IMR-90 (cell line): ENCODE results near the gene WDR89. TPM values are rescaled to one million over a fixed set of nuclear protein-coding genes. Genes with fewer than 3 reads are reported as not detected.

ENCODE experiments used
- ATAC-seq: fragments of 200-7000 bp; cut with Tn5 transposase; 2 replicates; pipeline ENCODE4 v1.9.1; 2020; ENCODE audit warnings: low read depth, mild to moderate bottlenecking, moderate library complexity
- BruUV-seq: library from RNA; stranded (reverse); fragments of 400-500 nt; replicated peaks from 2 replicates; lab custom pipeline; 2021; lab: Mats Ljungman, UMichigan
- CTCF ChIA-PET: fragments of 300-600 bp; formaldehyde crosslinking; extraction: SDS; loops from one replicate; lab custom pipeline; 2021; ENCODE audit warnings: antibody characterized with exemption; lab: Yijun Ruan, JAX
- POLR2A ChIA-PET: fragments of 300-600 bp; sonication (Branson Sonifier 250); formaldehyde crosslinking; loops from one replicate; lab custom pipeline; 2022; ENCODE audit warnings: antibody characterized with exemption; ENCODE audit not compliant: unreplicated experiment; lab: Charles Lee
- DNase-seq: peaks from one replicate; pipeline ENCODE4 v3.0.0; 2013
- H2AFZ ChIP-seq: replicated peaks from 2 replicates; pipeline ENCODE3; 2013; ENCODE audit warnings: low read length, mild to moderate bottlenecking; ENCODE audit not compliant: poor library complexity
- H2AK5ac ChIP-seq: 2 replicates; pipeline ENCODE4 v1.6.1; 2013; ENCODE audit warnings: low read depth, low read length, inconsistent platforms
- H2AK9ac ChIP-seq: replicated peaks from 2 replicates; pipeline ENCODE3; 2013; ENCODE audit warnings: mild to moderate bottlenecking, low read depth, low read length, moderate library complexity; ENCODE audit not compliant: poor library complexity
- H2BK120ac ChIP-seq: 2 replicates; pipeline ENCODE4 v1.6.1; 2013; ENCODE audit warnings: low read depth, low read length, inconsistent platforms
- H2BK15ac ChIP-seq: 3 replicates; pipeline ENCODE4 v1.6.1; 2013; ENCODE audit warnings: low read depth, low read length, inconsistent platforms
- H2BK20ac ChIP-seq: 2 replicates; pipeline ENCODE4 v1.6.1; 2013; ENCODE audit warnings: low read depth, mild to moderate bottlenecking, inconsistent platforms, low read length, moderate library complexity
- H2BK5ac ChIP-seq: 2 replicates; pipeline ENCODE4 v1.6.1; 2013; ENCODE audit warnings: mild to moderate bottlenecking, low read depth, low read length, inconsistent platforms; ENCODE audit not compliant: poor library complexity, severe bottlenecking
- H3K14ac ChIP-seq: replicated peaks from 2 replicates; pipeline ENCODE4 v1.6.1; 2013; ENCODE audit warnings: low read depth, low read length, inconsistent platforms
- H3K18ac ChIP-seq: 2 replicates; pipeline ENCODE4 v1.6.1; 2013; ENCODE audit warnings: low read depth, low read length, control low read depth
- H3K23ac ChIP-seq: 2 replicates; pipeline ENCODE4 v1.6.1; 2013; ENCODE audit warnings: low read depth, low read length, inconsistent platforms
- H3K27ac ChIP-seq: 2 replicates; pipeline ENCODE4 v1.5.1; 2013; ENCODE audit warnings: mild to moderate bottlenecking, control low read depth, low read length; ENCODE audit not compliant: insufficient read depth
- H3K27me3 ChIP-seq: 2 replicates; pipeline ENCODE4 v1.6.1; 2013; ENCODE audit warnings: low read length; ENCODE audit not compliant: control insufficient read depth, insufficient read depth
- H3K36me3 ChIP-seq: 2 replicates; pipeline ENCODE4 v1.6.1; 2013; ENCODE audit warnings: low read length, mixed read lengths; ENCODE audit not compliant: control insufficient read depth, insufficient read depth
- H3K4ac ChIP-seq: 2 replicates; pipeline ENCODE4 v1.6.1; 2013; ENCODE audit warnings: low read depth, low read length, inconsistent platforms
- H3K4me1 ChIP-seq: 2 replicates; pipeline ENCODE4 v1.6.1; 2013; ENCODE audit warnings: low read length, mixed read lengths; ENCODE audit not compliant: control insufficient read depth, insufficient read depth
- H3K4me2 ChIP-seq: 2 replicates; pipeline ENCODE4 v1.6.1; 2013; ENCODE audit warnings: low read depth, mild to moderate bottlenecking, control low read depth, low read length, moderate library complexity
- H3K4me3 ChIP-seq: 2 replicates; pipeline ENCODE4 v1.5.1; 2013; ENCODE audit warnings: low read depth, mild to moderate bottlenecking, control low read depth, low read length, moderate library complexity; ENCODE audit not compliant: insufficient read depth
- H3K56ac ChIP-seq: 2 replicates; pipeline ENCODE4 v1.6.1; 2013; ENCODE audit warnings: low read length, inconsistent platforms; ENCODE audit not compliant: insufficient read depth; ENCODE audit errors: extremely low read depth
- H3K79me1 ChIP-seq, 2 experiments: 2 replicates each; pipeline ENCODE4 v1.6.1; 2013; ENCODE audit warnings: low read length in 2 of 2, inconsistent platforms in 1 of 2, low read depth in 1 of 2
- H3K9ac ChIP-seq: 2 replicates; pipeline ENCODE4 v1.6.1; 2013; ENCODE audit warnings: low read depth, low read length, control low read depth
- H3K9me1 ChIP-seq: 2 replicates; pipeline ENCODE4 v1.6.1; 2013; ENCODE audit warnings: low read length, inconsistent platforms; ENCODE audit not compliant: insufficient read depth
- H3K9me3 ChIP-seq: 2 replicates; pipeline ENCODE4 v1.6.1; 2013; ENCODE audit warnings: low read length; ENCODE audit not compliant: control insufficient read depth, insufficient read depth
- H4K20me1 ChIP-seq: 2 replicates; pipeline ENCODE4 v1.6.1; 2013; ENCODE audit warnings: low read length, inconsistent platforms; ENCODE audit not compliant: insufficient read depth
- H4K5ac ChIP-seq: 2 replicates; pipeline ENCODE4 v1.6.1; 2013; ENCODE audit warnings: mild to moderate bottlenecking, low read depth, low read length, control low read depth
- H4K8ac ChIP-seq, 2 experiments: 2 replicates each; pipeline ENCODE4 v1.6.1; 2013; ENCODE audit warnings: low read depth in 2 of 2, low read length in 2 of 2, control low read depth in 1 of 2, inconsistent platforms in 1 of 2
- H4K91ac ChIP-seq: 2 replicates; pipeline ENCODE4 v1.6.1; 2013; ENCODE audit warnings: low read depth, low read length, inconsistent platforms; ENCODE audit not compliant: insufficient read depth
- CHD1 ChIP-seq: IDR thresholded peaks from 2 replicates; pipeline ENCODE4 v1.6.1; 2012; ENCODE audit warnings: low read depth, low read length, improper control_type of control experiment
- CTCF ChIP-seq: conservative IDR thresholded peaks from 2 replicates; pipeline ENCODE4 v1.5.1; 2012; ENCODE audit warnings: mild to moderate bottlenecking, low read depth, low read length, improper control_type of control experiment
- FOS ChIP-seq: fragments of 150-350 bp; IDR thresholded peaks from 2 replicates; pipeline ENCODE4 v1.6.1; 2016; ENCODE audit warnings: low read depth, low read length
- MAFK ChIP-seq: IDR thresholded peaks from 2 replicates; pipeline ENCODE4 v1.6.1; 2012; ENCODE audit warnings: low read depth, low read length, improper control_type of control experiment
- MXI1 ChIP-seq: IDR thresholded peaks from 2 replicates; pipeline ENCODE4 v1.6.1; 2012; ENCODE audit warnings: low read depth, mild to moderate bottlenecking, low read length, moderate library complexity, borderline replicate concordance
- NFE2L2 ChIP-seq: fragments of 150-350 bp; IDR thresholded peaks from 2 replicates; pipeline ENCODE4 v1.6.1; 2016; ENCODE audit warnings: low read depth, mild to moderate bottlenecking, low read length
- POLR2A ChIP-seq: IDR thresholded peaks from 2 replicates; pipeline ENCODE4 v1.6.1; 2012; ENCODE audit warnings: mild to moderate bottlenecking, low read depth, low read length
- RAD21 ChIP-seq: IDR thresholded peaks from 2 replicates; pipeline ENCODE4 v1.6.1; 2012; ENCODE audit warnings: low read length, improper control_type of control experiment
- RCOR1 ChIP-seq: IDR thresholded peaks from 2 replicates; pipeline ENCODE4 v1.6.1; 2012; ENCODE audit warnings: mild to moderate bottlenecking, low read length, improper control_type of control experiment; ENCODE audit not compliant: insufficient replicate concordance
- RFX5 ChIP-seq: IDR thresholded peaks from 2 replicates; pipeline ENCODE4 v1.8.0; 2012; ENCODE audit warnings: low read depth, mild to moderate bottlenecking, low read length, moderate library complexity
- SMC3 ChIP-seq: fragments of 150-350 bp; IDR thresholded peaks from 2 replicates; pipeline ENCODE4 v1.6.1; 2016; ENCODE audit warnings: low read depth, mild to moderate bottlenecking, antibody characterized with exemption, low read length, moderate library complexity
- USF2 ChIP-seq: fragments of 150-350 bp; IDR thresholded peaks from 2 replicates; pipeline ENCODE4 v1.6.1; 2017; ENCODE audit warnings: mild to moderate bottlenecking, antibody characterized with exemption, low read length, low read depth
- WGBS, 2 experiments: methylation state at CpG; one replicate each; pipeline versions ENCODE4 v1.1.5 to v1.1.7; 2013; ENCODE audit warnings: missing lambda C conversion rate in 2 of 2; ENCODE audit not compliant: insufficient read length in 1 of 2; ENCODE audit errors: extremely low coverage in 2 of 2; 5-methylcytosine and 5-hydroxymethylcytosine counted together
- dilution Hi-C: fragments of 300-500 bp; cut with HindIII; formaldehyde crosslinking; loops from one replicate; pipeline ENCODE4 v1.14.3; 2018; ENCODE audit warnings: low sequenced_read_pairs; ENCODE audit not compliant: unreplicated experiment
- in situ Hi-C: fragments of 300-500 bp; cut with MboI; formaldehyde crosslinking; loops from 3 replicates; pipeline ENCODE4 v1.14.3; 2019; ENCODE audit warnings: low sequenced_read_pairs, inconsistent platforms, mixed read lengths
- intact Hi-C: fragments of 100-400 bp; cut with micrococcal nuclease; formaldehyde crosslinking; loops from 2 replicates; pipeline ENCODE4 v1.10.0; 2022
- polyA plus RNA-seq, 3 experiments: library from polyadenylated mRNA; depleted of rRNA; stranded (reverse); fragments of >200 nt; gene quantifications; 2 replicates each; pipeline ENCODE4 v1.2.3, GENCODE V29; 2012; ENCODE audit warnings: low replicate concordance in 1 of 3
- total RNA-seq: library from RNA; depleted of rRNA; stranded (reverse); fragments of >200 nt; gene quantifications from 2 replicates; pipeline ENCODE4 v1.2.3, GENCODE V29; 2012

Gene WDR89
- total and polyA plus RNA-seq, 2 of the 4 experiments (the other 2 are of a cell fraction): 4.3 to 10.2 TPM

- dilution Hi-C loops: no loop called here
- H2AFZ ChIP-seq: no peak overlapping the region
- WGBS, 2 experiments: 93% methylated on average over 2 of the region's 6 CpGs; no CpG with 5 or more reads in 1 of the 2 experiments
- H3K14ac ChIP-seq: peak overlapping the region; percentile 6; the same call in 1 of the 2 replicates
- CTCF ChIA-PET: interaction anchor here (0.7 kb wide), 1 partner anchor 227 kb away, joined by 4 read pairs; no protein-coding TSS in a partner anchor
- H2BK15ac ChIP-seq: no peak overlapping the region
- no peak overlapping the region for H3K56ac ChIP-seq
- no peak overlapping the region for H4K8ac ChIP-seq
- H3K9ac ChIP-seq: no peak overlapping the region
- no peak overlapping the region for H3K27ac ChIP-seq
- H3K23ac ChIP-seq: no peak overlapping the region
- intact Hi-C loops: no loop called here
- ATAC-seq (peak; percentile 85), DNase-seq (peak; percentile 23)
- H2AK5ac ChIP-seq: no peak overlapping the region
- no peak overlapping the region for H3K4me3 ChIP-seq
- H3K18ac ChIP-seq: no peak overlapping the region
- no peak overlapping the region for H4K5ac ChIP-seq
- TF ChIP-seq USF2 (no peak), MXI1 (no peak), CTCF (no peak), RCOR1 (no peak), RFX5 (no peak), RAD21 (no peak), CHD1 (no peak), SMC3 (no peak), POLR2A (no peak), MAFK (no peak), NFE2L2 (no peak), FOS (no peak)
- H2BK5ac ChIP-seq: no peak overlapping the region
- H4K20me1 ChIP-seq: no peaks in the 10 kb centered on the region
- in situ Hi-C loops: no loop called here
- H3K36me3 ChIP-seq: no peaks in the 10 kb centered on the region
- BruUV-seq: no TSS peak
- peaks cover 2% of the 10 kb centered on the region; the same call in 1 of the 2 replicates for H3K4me1 ChIP-seq
- H3K27me3 ChIP-seq: no peaks in the 10 kb centered on the region
- POLR2A ChIA-PET: no interaction called here
- peaks cover 0 to under 1% of the 10 kb centered on the region in 2 experiments; a peak in 1 of 4 replicates for H3K79me1 ChIP-seq
- no peak overlapping the region for H2AK9ac ChIP-seq
- H2BK20ac ChIP-seq: no peak overlapping the region
- no peak overlapping the region for H3K4ac ChIP-seq
- H3K4me2 ChIP-seq: peak overlapping the region; percentile 14; the same call in 1 of the 2 replicates
- H4K91ac ChIP-seq: no peak overlapping the region
- no peaks in the 10 kb centered on the region for H3K9me3 ChIP-seq
- H3K9me1 ChIP-seq: no peaks in the 10 kb centered on the region; the same call in 1 of the 2 replicates
- no peak overlapping the region for H2BK120ac ChIP-seq
Measured at GRCh38 chr14:63647696-63648410, 6.2 kb upstream of the WDR89 start.
